ENCODE data around the gene WDR36. TPM values are rescaled to one million over a fixed set of nuclear protein-coding genes. Genes with fewer than 3 reads are reported as not detected.

The WDR36 gene
- total and polyA plus RNA-seq, 2 of the 8 experiments (the other 6 are each of a cell fraction or from before 2014, with no cell fraction given) = 9.3 to 41.8 TPM

DNA sequence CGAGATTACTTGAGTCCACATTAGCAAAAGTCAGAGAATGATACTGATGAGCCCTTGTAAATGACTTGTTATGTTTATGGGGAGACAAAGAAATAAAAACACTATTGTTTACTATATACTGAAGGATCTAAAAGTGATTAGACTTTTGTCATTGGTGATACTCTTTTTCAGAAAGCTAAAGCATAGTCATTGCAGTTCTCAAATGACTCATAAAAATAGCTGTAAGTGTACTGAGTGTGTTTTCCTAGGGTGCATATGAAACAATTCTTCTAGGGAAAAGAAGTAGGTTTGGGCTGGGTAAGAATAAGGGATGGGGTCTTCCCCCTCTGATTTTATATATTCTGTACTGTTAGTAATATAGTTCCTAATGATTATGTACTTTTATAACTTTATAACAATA, 32.6 kb downstream of the WDR36 start:
- peaks cover 0 to 66% (median 21%) of the 10 kb centered on the region in 4 experiments; a peak in 6 of 8 replicates for H3K36me3 ChIP-seq (ENCODE audit: control insufficient read depth in 2 of 4, insufficient read depth in 4 of 4, low read length in 3 of 4)
- H3K23me2 ChIP-seq (ENCODE audit: low read depth, low read length) = no peaks in the 10 kb centered on the region
- H3K9ac ChIP-seq (replicated peaks in 1 of 4; ENCODE audit: extremely low read depth in 1 of 4, low read depth in 3 of 4, low read length in 3 of 4) = no peak overlapping the region
- no peak overlapping the region for H3K18ac ChIP-seq (ENCODE audit: extremely low read depth, low read length)
- no peak overlapping the region for H2BK12ac ChIP-seq (ENCODE audit: low read depth, low read length)
- H2BK120ac ChIP-seq (replicated peaks; ENCODE audit: low read depth, low read length) = no peak overlapping the region
- no peaks in the 10 kb centered on the region for H3K9me3 ChIP-seq (ENCODE audit: insufficient read depth in 2 of 2, low read depth in 1 of 2, low read length in 1 of 2)
- no peak overlapping the region for H3K4me3 ChIP-seq (ENCODE audit: extremely low read depth in 1 of 4, insufficient read depth in 2 of 4, low read depth in 3 of 4, low read length in 4 of 4)
- H2BK5ac ChIP-seq (ENCODE audit: low read depth, low read length) = no peak overlapping the region
- no peak overlapping the region for H2BK20ac ChIP-seq (ENCODE audit: low read length)
- H3K4me2 ChIP-seq (ENCODE audit: insufficient read depth in 1 of 2, low read depth in 2 of 2, low read length in 2 of 2) = no peak overlapping the region
- FAIRE-seq = no peak
- no peaks in the 10 kb centered on the region for H3K79me2 ChIP-seq (ENCODE audit: control insufficient read depth in 1 of 2, insufficient read depth in 2 of 2, low read length in 2 of 2)
- no peaks in the 10 kb centered on the region for H3K27me3 ChIP-seq (replicated peaks in 1 of 4; ENCODE audit: control insufficient read depth in 3 of 4, extremely low read depth in 1 of 4, insufficient read depth in 3 of 4, low read length in 3 of 4)
- no peak for DNase-seq (ENCODE audit: low read depth in 1 of 2, low spot score in 2 of 2)
- H2AFZ ChIP-seq (ENCODE audit: low read length) = no peak overlapping the region
- H3K4ac ChIP-seq (replicated peaks; ENCODE audit: insufficient read length, low read depth, low read length) = no peak overlapping the region
- H2AK5ac ChIP-seq (ENCODE audit: low read depth, low read length) = no peak overlapping the region
- H3K4me1 ChIP-seq (replicated peaks in 1 of 4; ENCODE audit: control insufficient read depth in 3 of 4, insufficient read depth in 4 of 4, low read length in 3 of 4) = peaks cover 0 to 7% (median 0%) of the 10 kb centered on the region in 4 experiments; a peak in 3 of 7 replicates
- ChIA-PET POLR2A (ENCODE audit: partially characterized antibody) (interaction anchor here (1.3 kb wide), 1 partner anchor 9 kb away, joined by 6 read pairs; no protein-coding TSS in a partner anchor), CTCF (ENCODE audit: partially characterized antibody) (interaction anchor here (0.6 to 1.2 kb wide), 2 partner anchors 31 to 1587 kb away, joined by 3 to 4 read pairs; no protein-coding TSS in a partner anchor)
- no peak overlapping the region for H3K23ac ChIP-seq (ENCODE audit: insufficient read length)
- TF ChIP-seq ATF2 (IDR thresholded peaks at IDR 0.05; ENCODE audit: low read length) = no peak
- no peak for TF ChIP-seq CREB1 (IDR thresholded peaks at IDR 0.05)
- TF ChIP-seq KDM4A (IDR thresholded peaks at IDR 0.05; ENCODE audit: low read depth, low read length, severe bottlenecking) = no peak
- no peak for TF ChIP-seq GABPA (IDR thresholded peaks at IDR 0.05; ENCODE audit: borderline replicate concordance, insufficient read depth, low read length)
- TF ChIP-seq TEAD4 (IDR thresholded peaks at IDR 0.05; ENCODE audit: low read depth, low read length) = no peak
- no peak for TF ChIP-seq BRCA1 (IDR thresholded peaks at IDR 0.05; ENCODE audit: low read depth, low read length)
- H4K5ac ChIP-seq (ENCODE audit: insufficient read length, low read depth, low read length) = no peak overlapping the region
- no peaks in the 10 kb centered on the region for H4K20me1 ChIP-seq (replicated peaks in 1 of 2; ENCODE audit: control insufficient read depth in 1 of 2, insufficient read depth in 2 of 2, low read length in 2 of 2)
- no peak overlapping the region for H3K14ac ChIP-seq (ENCODE audit: insufficient read length)
- H4K91ac ChIP-seq (replicated peaks; ENCODE audit: insufficient read length, low read length) = no peak overlapping the region
- H3K56ac ChIP-seq (replicated peaks; ENCODE audit: insufficient read length, low read depth, low read length) = no peak overlapping the region
- 93% methylated on average over 1 of the region's 1 CpG; no CpG with 5 or more reads in 1 of the 2 experiments for WGBS, 2 experiments (ENCODE audit: extremely low coverage in 1 of 2, insufficient coverage in 1 of 2, insufficient read length in 1 of 2, insufficient replicate concordance in 2 of 2, low coverage in 1 of 2, low lambda C conversion rate in 2 of 2, missing lambda C conversion rate in 1 of 2)
- H3K79me1 ChIP-seq (ENCODE audit: low read depth, low read length) = no peaks in the 10 kb centered on the region
- no peak overlapping the region for H3K27ac ChIP-seq (ENCODE audit: low read depth, low read length)
- H2BK15ac ChIP-seq (ENCODE audit: low read length) = no peak overlapping the region
- H4K8ac ChIP-seq (ENCODE audit: extremely low read depth, insufficient read depth, low read length) = no peak overlapping the region
